Fibroblast of skin of left biceps (primary cell): ENCODE data around the gene PDLIM5.

ENCODE experiments used
- DNase-seq, 2 experiments: peaks; one replicate each; pipeline ENCODE4 v3.0.0-alpha.2; 2013; ENCODE audit warnings: low read depth in 2 of 2

The PDLIM5 gene

GRCh38 chr4:94700298-94700697, 248.6 kb downstream of the PDLIM5 start:
- no peak for DNase-seq

DNA sequence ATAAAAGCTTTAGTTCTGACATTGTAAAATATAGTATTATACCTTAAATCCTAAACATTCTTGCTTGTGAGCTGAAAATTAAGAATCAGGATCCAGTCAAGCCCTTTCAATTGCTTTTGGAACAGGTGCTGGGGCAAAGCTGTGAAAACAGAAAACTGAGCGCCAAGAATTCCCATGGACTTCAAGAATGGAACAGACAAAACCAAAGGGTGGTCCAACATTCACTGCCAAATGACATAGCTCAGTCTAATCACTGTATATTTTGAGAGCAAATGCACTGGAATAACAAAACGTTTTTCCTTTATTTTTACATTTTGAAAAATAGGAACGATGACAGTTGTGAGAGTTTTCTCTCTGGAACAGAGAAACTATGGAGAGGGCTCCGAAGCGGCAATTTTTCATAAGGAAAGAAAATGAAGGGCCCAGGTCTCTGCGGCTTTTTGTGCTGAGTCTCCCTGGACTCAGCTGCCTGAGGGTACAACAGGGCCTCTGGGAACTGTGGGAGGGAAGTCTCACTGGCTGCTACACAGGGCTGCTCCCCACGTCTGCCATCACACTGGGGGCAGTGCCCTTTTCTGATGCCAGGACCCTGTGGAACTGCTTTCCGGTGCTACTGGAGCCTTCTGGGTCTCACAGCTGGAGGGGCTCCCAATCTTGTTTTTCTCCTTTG, 250.0 kb downstream of the PDLIM5 start:
- no peak for DNase-seq

DNA sequence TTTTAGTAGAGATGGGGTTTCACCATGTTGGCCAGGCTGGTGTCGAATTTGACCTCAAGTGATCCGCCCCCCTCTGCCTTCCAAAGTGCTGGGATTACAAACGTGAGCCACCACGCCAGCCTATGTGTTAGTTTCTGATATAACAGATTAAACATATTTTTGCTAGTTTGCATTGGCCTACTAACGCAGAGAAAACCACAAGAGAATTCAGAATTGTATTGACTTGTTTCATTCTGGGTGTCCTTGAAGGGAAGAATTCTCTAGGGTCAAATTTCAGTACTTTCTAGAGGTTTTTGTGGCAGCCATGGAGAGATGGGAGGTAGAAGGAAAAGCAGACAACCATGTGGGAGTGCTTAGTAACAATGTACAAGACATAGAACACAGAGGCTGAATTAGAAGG, 259.9 kb downstream of the PDLIM5 start:
- no peak for DNase-seq

DNA sequence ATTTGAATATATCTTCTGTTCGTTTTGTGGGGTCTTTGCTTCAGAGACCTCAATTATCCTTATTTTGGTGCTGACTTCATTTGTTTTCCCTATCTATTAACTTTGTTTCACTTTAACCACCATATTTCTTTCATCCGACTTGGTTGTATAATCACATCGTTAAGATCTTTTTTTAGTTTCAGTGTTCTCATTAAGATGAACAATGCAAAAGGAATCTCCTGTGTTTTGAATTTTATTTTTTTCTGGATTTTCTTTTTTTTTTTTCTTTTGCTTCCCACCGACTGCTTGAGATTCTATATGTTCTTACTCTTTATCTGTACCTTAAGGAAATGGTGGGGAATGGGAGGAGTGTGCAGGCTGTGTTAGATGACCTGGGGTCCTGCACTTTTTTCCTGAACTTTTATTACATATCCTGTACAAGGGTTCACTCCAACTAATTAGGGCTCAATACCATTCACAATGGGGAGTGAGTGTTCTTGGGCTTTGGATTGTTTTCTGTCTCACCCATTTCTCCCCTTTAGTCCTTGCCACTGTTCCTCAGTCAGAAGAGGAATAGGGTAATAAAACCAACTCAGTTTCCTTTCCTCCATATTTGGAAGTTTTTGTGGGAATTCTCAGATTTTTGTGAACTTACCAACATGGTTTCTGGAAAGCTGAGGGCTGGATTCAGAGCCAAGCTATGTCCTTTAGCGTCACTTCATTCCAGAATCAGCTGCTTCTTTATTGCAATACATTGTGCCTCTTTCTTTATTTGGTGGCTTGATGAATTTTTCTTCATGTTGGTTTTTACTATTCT, 262.8 kb downstream of the PDLIM5 start:
- DNase-seq, result peak; percentile 81 to 82

DNA sequence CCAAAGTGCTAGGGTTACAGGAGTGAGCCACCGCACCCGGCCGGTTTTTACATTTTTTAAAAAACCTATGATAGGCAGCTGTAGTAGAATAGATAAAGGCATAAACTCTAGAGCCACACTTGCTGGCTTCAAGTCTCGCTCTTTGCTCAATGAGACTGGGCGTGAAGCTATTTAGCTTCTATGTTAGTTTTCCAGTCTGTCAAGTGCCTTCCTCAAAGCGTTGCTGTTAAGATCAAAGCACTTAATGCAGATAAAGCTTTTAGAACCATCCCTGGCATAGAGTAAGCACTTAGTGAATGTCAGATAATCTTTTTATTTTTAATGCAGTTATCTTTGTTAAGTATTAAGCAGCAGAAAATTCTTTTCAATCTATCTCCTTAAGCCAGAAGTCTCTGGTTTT, 264.0 kb downstream of the PDLIM5 start:
- DNase-seq, result no peak
